PC-9 (cell line): ENCODE results near the gene ETFA. TPM values are rescaled to one million over a fixed set of nuclear protein-coding genes. Genes with fewer than 3 reads are reported as not detected.

Source experiments
- BruUV-seq: library from RNA; stranded (reverse); fragments of 400-500 nt; replicated peaks from 2 replicates; lab custom pipeline; 2021; lab: Mats Ljungman, UMichigan
- CTCF ChIA-PET: fragments of 300-600 bp; sonication (Branson Sonifier 250); formaldehyde crosslinking; loops from one replicate; lab custom pipeline; 2022; ENCODE audit warnings: antibody characterized with exemption; lab: Charles Lee
- POLR2A ChIA-PET: fragments of 300-600 bp; sonication (Branson Sonifier 250); formaldehyde crosslinking; loops from one replicate; lab custom pipeline; 2022; ENCODE audit warnings: antibody characterized with exemption; ENCODE audit not compliant: unreplicated experiment; lab: Charles Lee
- DNase-seq, 2 experiments: peaks; one replicate each; pipeline versions ENCODE4 v3.0.0 to v3.0.0-alpha.2; 2015 to 2022; ENCODE audit warnings: mixed read lengths in 1 of 2
- H2AFZ ChIP-seq: fragments of 200-600 bp; sonication (generic); 2 replicates; pipeline ENCODE4 v1.8.1; 2017; ENCODE audit warnings: antibody characterized with exemption
- H3F3A ChIP-seq: fragments of 200-600 bp; sonication (generic); 2 replicates; pipeline ENCODE4 v1.8.1; 2017; ENCODE audit warnings: antibody characterized with exemption, mild to moderate bottlenecking, low read depth; ENCODE audit not compliant: insufficient read depth
- H3K27ac ChIP-seq: fragments of 200-600 bp; sonication (generic); 2 replicates; pipeline ENCODE4 v1.6.1; 2016; ENCODE audit warnings: mixed run types
- H3K27me3 ChIP-seq: fragments of 200-600 bp; sonication (generic); 2 replicates; pipeline ENCODE4 v1.6.1; 2016; ENCODE audit warnings: low read depth, mixed run types; ENCODE audit not compliant: insufficient read depth
- H3K36me3 ChIP-seq: fragments of 200-600 bp; sonication (generic); 2 replicates; pipeline ENCODE4 v1.6.1; 2016; ENCODE audit warnings: low read depth, mixed run types
- H3K4me1 ChIP-seq: fragments of 200-600 bp; sonication (generic); replicated peaks from 2 replicates; pipeline ENCODE4 v1.6.1; 2016; ENCODE audit warnings: mixed run types; ENCODE audit not compliant: insufficient read depth
- H3K4me2 ChIP-seq: fragments of 200-600 bp; sonication (generic); 2 replicates; pipeline ENCODE4 v1.6.1; 2017; ENCODE audit warnings: mixed run types
- H3K4me3 ChIP-seq: fragments of 200-600 bp; sonication (generic); 2 replicates; pipeline ENCODE4 v1.6.1; 2016; ENCODE audit warnings: mixed run types
- H3K79me2 ChIP-seq: fragments of 200-600 bp; sonication (generic); 2 replicates; pipeline ENCODE4 v1.6.1; 2017; ENCODE audit warnings: low read depth, mixed run types
- H3K9me2 ChIP-seq: fragments of 200-600 bp; sonication (generic); 2 replicates; pipeline ENCODE4 v1.8.1; 2017; ENCODE audit warnings: mild to moderate bottlenecking; ENCODE audit not compliant: insufficient read depth
- H3K9me3 ChIP-seq: fragments of 200-600 bp; sonication (generic); 2 replicates; pipeline ENCODE4 v1.8.1; 2016; ENCODE audit warnings: low read depth; ENCODE audit not compliant: insufficient read depth
- H4K20me1 ChIP-seq: fragments of 200-600 bp; sonication (generic); 2 replicates; pipeline ENCODE4 v1.8.1; 2017; ENCODE audit not compliant: insufficient read depth
- EZH2 ChIP-seq: fragments of 200-600 bp; sonication (generic); IDR thresholded peaks from 2 replicates; pipeline ENCODE4 v1.8.0; 2017; ENCODE audit warnings: antibody characterized with exemption, low read depth
- intact Hi-C: fragments of 100-400 bp; cut with micrococcal nuclease; formaldehyde crosslinking; loops from one replicate; pipeline ENCODE4 v1.10.0; 2022; ENCODE audit not compliant: unreplicated experiment
- total RNA-seq: library from RNA; stranded (reverse); gene quantifications from 2 replicates; pipeline ENCODE4 v1.2.3, GENCODE V29; 2021
- TF ChIP-seq, protein P1 (sequence below): fragments of 200-600 bp; sonication (generic); conservative IDR thresholded peaks from 2 replicates; pipeline ENCODE4 v1.6.1; 2017; ENCODE audit warnings: mixed run types, antibody characterized with exemption, mild to moderate bottlenecking, moderate library complexity

The ETFA gene
- total RNA-seq, 1 experiment from 2014 or later: 187 TPM

DNA sequence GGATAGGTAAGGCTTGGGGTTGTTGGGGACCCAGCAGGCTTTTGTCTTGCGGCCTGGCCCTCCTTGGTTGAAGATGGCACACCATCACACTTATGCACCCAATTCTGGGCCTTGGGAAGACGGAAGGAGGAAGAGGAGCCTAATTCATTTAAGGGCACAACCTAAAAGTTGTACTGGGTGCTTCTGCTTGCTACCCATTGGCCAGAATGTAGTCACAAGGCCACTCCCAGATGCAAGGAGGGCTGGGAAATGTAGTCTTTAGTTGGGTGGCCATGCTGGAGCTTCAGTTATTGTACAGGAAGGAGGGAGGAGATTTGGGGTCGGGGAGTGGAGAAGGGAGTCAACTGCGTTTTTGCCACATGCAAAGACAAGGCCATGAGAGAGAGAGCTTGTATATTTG lies 142.3 kb downstream of the ETFA start:
- DNase-seq: no peak
- H3K36me3 ChIP-seq: no peaks in the 10 kb centered on the region
- no peak overlapping the region for H2AFZ ChIP-seq
- ChIA-PET CTCF (no interaction called here), POLR2A (no interaction called here)
- H3K9me3 ChIP-seq: no peaks in the 10 kb centered on the region
- H3K27me3 ChIP-seq: no peaks in the 10 kb centered on the region
- H3K79me2 ChIP-seq: no peaks in the 10 kb centered on the region
- intact Hi-C loops: no loop called here
- no TSS peak for BruUV-seq
- H3F3A ChIP-seq: no peaks in the 10 kb centered on the region
- no peaks in the 10 kb centered on the region for H3K4me1 ChIP-seq
- no peaks in the 10 kb centered on the region for H3K9me2 ChIP-seq
- no peak for TF ChIP-seq EZH2
- TF ChIP-seq, protein P1, sequence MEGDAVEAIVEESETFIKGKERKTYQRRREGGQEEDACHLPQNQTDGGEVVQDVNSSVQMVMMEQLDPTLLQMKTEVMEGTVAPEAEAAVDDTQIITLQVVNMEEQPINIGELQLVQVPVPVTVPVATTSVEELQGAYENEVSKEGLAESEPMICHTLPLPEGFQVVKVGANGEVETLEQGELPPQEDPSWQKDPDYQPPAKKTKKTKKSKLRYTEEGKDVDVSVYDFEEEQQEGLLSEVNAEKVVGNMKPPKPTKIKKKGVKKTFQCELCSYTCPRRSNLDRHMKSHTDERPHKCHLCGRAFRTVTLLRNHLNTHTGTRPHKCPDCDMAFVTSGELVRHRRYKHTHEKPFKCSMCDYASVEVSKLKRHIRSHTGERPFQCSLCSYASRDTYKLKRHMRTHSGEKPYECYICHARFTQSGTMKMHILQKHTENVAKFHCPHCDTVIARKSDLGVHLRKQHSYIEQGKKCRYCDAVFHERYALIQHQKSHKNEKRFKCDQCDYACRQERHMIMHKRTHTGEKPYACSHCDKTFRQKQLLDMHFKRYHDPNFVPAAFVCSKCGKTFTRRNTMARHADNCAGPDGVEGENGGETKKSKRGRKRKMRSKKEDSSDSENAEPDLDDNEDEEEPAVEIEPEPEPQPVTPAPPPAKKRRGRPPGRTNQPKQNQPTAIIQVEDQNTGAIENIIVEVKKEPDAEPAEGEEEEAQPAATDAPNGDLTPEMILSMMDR: no peak
- no peak overlapping the region for H3K4me3 ChIP-seq
- no peak overlapping the region for H3K4me2 ChIP-seq
- H4K20me1 ChIP-seq: no peaks in the 10 kb centered on the region
- no peak overlapping the region for H3K27ac ChIP-seq

DNA sequence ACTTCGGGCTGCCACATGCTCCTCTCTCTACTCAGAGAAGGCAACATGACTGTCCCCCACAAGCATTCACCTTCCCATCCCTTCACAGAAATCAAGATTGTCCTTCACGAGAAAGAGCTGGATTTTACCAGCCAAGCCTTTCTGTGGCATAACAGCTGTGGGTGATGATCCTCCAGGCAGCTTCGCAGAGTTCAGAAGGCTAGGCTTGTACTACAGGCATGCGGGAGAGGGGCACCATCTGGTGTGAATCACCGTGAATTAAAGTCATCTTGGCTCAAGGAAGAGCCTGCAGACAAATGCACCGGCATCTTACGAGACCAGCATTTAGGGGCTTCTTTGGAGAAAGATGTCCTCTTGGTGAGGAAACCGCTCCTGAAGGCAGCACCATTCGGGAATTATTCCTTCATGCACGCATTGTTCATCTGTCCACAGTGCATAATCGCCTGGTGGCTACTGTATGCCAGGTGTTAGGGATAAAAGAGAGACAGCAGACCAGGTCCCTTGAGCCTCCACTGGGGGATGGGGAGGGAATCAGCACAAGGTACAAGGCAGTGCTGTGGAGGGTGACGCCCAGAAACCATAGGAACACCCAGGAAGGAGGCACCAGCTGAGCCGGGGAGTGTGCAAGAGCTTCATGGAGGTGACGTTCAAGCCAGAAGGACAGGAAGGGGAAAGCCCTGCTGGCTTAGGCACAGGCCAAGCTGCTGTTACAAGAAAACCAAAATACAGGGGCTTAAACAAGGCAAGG lies 142.9 kb downstream of the ETFA start:
- H3K79me2 ChIP-seq: no peaks in the 10 kb centered on the region
- no peaks in the 10 kb centered on the region for H3K9me3 ChIP-seq
- no peaks in the 10 kb centered on the region for H3K36me3 ChIP-seq
- DNase-seq: no peak
- H4K20me1 ChIP-seq: no peaks in the 10 kb centered on the region
- H3K27me3 ChIP-seq: no peaks in the 10 kb centered on the region
- H3K27ac ChIP-seq: no peak overlapping the region
- H3F3A ChIP-seq: no peaks in the 10 kb centered on the region
- ChIA-PET CTCF (no interaction called here), POLR2A (no interaction called here)
- H3K4me3 ChIP-seq: no peak overlapping the region
- intact Hi-C loops: no loop called here
- H3K9me2 ChIP-seq: no peaks in the 10 kb centered on the region
- no peak overlapping the region for H3K4me2 ChIP-seq
- no TSS peak for BruUV-seq
- no peak for TF ChIP-seq EZH2
- TF ChIP-seq, protein P1: no peak
- no peak overlapping the region for H2AFZ ChIP-seq
- H3K4me1 ChIP-seq: no peaks in the 10 kb centered on the region

DNA sequence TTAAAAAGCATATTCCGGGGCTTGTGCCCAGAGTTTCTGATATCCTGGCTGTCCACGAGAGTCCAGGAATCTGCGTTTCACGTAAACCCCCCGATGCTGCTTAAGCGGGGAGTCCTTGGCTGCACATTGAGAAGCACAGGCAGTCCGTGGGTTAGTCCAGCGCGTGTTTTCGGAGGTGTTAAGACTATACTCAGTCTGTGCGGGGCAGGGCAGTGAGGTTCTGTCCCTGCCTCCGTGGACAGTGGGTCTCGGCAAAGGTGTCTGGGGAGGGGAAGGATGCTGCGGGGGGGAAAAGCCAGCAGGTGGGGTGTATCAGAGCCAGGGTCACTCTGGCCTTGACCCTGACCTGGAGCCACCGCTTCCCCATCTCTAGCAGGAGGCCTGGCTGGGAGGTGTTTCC lies 145.3 kb downstream of the ETFA start:
- Histone ChIP-seq H3K4me3 (no peak overlapping the region), H3K79me2 (no peaks in the 10 kb centered on the region), H3K9me3 (no peaks in the 10 kb centered on the region), H3F3A (no peaks in the 10 kb centered on the region), H3K27me3 (no peaks in the 10 kb centered on the region), H3K9me2 (no peaks in the 10 kb centered on the region), H3K36me3 (no peaks in the 10 kb centered on the region), H3K4me2 (no peak overlapping the region), H4K20me1 (no peaks in the 10 kb centered on the region), H3K4me1 (no peaks in the 10 kb centered on the region), H2AFZ (no peak overlapping the region), H3K27ac (no peak overlapping the region)
- POLR2A ChIA-PET: no interaction called here
- BruUV-seq: no TSS peak
- DNase-seq: no peak
- intact Hi-C loops: no loop called here
- no peak for TF ChIP-seq EZH2
- TF ChIP-seq, protein P1: no peak
- CTCF ChIA-PET: no interaction called here

Other genes with a start within 250 kb of the ETFA start
- 0.24 and 0.63 TPM in 2 replicates for gene ISL2, start 25.3 kb upstream of the ETFA start, total RNA-seq